NCI-H748 (cell line): ENCODE measurements around the gene IL34.
"Not testable (repeated sequence)": the region's sequence is repeated elsewhere in the genome, so short reads cannot be mapped to it uniquely, and the experiment has no call there.

Experiments used
- DNase-seq: peaks from one replicate; lab custom pipeline; 2025; ENCODE audit not compliant: unreplicated experiment; lab: John Stamatoyannopoulos, UW

Gene IL34

GRCh38 chr16:70646260-70647241, at the start of gene IL34:
Gene IL34, plus strand, starts transcription at chr16:70646559. Its CDS starts 389 bp downstream, at chr16:70646948.
- no peak for DNase-seq

GRCh38 chr16:70597135-70597835, 49.1 kb upstream of the IL34 start:
- DNase-seq: no peak

- no peak for DNase-seq
Measured at GRCh38 chr16:70598937-70599503, 47.3 kb upstream of the IL34 start.

GRCh38 chr16:70600730-70601129, 45.6 kb upstream of the IL34 start:
- DNase-seq: no peak

DNA sequence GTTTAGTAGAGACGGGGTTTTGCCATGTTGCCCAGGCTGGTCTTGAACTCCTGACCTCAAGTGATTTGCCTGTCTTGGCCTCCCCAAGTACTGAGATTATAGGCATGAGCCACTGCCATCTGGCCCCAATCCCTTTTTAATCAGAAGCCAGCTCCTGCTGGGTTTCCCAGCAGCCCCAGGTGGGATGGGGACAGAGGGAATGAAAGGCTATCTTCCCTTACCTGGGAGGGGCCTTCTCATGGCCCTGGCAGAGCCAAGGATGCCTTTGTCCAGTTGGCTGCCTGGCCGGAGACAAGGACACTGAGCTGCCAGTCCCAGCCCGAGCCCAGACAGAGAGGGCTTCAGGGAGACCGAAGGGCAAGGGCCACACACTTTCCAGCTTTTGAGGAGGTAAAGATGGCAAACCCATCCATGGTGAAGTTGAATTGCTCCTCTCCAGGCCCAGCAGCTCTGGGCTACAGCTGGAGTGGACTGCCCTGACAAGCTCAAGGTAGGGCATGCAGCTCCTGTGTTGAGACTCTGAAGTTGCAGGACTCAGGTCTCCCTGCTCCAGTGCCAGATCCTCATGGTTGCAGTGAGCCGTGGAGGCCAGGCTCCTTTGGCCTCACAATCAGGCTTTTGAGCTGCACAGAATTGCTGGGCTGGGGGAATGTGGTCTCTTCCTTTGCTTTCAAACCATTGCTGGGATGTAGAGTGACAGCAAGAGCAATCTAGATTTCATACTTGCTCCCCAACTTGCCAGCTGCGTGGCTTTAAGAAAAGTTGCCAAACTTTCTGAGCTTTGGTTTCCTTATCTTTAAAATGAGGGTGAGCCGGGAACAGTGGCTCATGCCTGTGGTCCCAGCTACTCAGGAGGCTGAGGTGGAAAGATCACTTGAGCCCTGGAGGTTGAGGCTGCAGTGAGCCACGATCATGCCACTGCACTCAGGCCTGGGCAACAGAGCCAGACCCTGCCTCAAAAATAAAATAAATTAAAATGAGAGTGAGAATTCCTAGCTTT, 44.5 kb upstream of the IL34 start:
- no peak for DNase-seq

GRCh38 chr16:70602831-70603230, 43.5 kb upstream of the IL34 start:
- DNase-seq: no peak

- no peak for DNase-seq
Measured at GRCh38 chr16:70604407-70605282, 41.7 kb upstream of the IL34 start.

DNA sequence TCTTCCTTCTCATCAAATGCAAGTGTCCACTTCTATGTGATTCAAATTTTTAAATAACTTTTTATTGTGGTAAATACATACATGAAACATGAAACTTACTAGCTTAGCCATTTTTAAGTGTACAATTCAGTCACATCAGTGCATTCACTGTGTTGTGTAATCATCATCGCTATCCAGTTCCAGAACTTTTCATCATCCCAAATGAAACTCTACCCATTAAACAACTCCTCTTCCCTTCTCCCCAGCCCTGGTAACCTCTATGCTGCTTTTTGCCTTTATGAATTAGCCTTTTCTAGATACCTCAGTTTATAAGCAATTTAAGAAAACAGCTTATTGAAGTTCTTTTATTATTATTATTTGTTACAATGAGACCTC, 41.1 kb upstream of the IL34 start:
- no peak for DNase-seq

DNA sequence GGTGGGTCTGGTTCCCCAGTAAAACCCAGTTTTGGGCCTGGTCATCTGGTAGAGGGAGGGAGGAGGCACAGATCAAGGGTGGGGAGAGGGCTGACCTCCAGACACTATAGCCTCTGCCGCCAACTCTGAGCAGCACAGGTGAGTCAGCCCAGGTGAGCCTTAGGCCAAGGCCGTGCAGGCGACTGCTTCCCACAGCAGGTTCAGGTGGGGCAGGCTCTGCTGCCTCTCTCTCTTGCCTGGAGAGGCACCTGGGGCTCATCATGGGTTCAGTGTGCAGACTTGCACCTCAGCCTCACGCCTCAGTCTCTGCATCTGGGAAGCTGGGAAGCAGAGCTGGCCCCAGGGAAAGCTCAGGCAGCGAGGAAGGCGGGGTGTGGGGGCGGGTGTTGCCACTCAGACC, 37.8 kb upstream of the IL34 start:
- DNase-seq: no peak

GRCh38 chr16:70610273-70611223, 35.8 kb upstream of the IL34 start:
- no peak for DNase-seq

GRCh38 chr16:70611224-70611598, 35.1 kb upstream of the IL34 start:
- DNase-seq: no peak

DNA sequence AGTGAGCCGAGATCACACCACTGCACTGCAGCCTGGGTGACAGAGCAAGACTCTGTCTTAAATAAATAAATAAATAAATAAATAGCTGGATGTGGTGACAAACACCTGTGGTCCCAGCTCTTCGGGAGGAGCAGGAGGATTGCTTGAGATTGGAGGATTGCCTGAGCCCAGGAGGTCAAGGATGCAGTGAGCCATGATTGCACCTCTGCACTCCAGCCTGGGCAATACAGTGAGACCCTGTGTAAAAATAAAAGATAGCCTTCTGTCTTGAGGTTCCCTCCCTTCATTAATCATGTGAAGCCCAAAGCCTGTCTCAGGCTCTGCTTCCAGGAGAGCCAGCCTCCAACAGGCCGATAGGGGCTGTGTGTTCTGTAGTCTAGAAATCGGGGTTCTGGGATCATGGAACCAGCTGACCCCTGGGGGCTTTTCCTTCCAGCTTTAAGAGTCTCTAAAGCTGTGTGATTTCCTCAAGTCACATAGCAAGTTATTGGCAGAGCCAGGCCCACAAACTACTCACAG, 34.5 kb upstream of the IL34 start:
- no peak for DNase-seq

- no peak for DNase-seq
Measured at GRCh38 chr16:70612931-70613330, 33.4 kb upstream of the IL34 start.

GRCh38 chr16:70614208-70614951, 32.0 kb upstream of the IL34 start:
- DNase-seq: no peak

- no peak for DNase-seq
Measured at GRCh38 chr16:70615945-70616344, 30.4 kb upstream of the IL34 start.

- DNase-seq: not testable (repeated sequence)
Measured at GRCh38 chr16:70621864-70622263, 24.5 kb upstream of the IL34 start.

- no peak for DNase-seq
Measured at GRCh38 chr16:70627696-70628095, 18.7 kb upstream of the IL34 start.
